GM18867 (cell line): ENCODE results near the gene RAB8A.
A peak's percentile ranks its signal among the peaks of the same experiment; 100 is the strongest.

Experiments used
- ATAC-seq: cut with Tn5 transposase; IDR thresholded peaks from one replicate; pipeline ENCODE4 v1.9.1; 2021; ENCODE audit warnings: mild to moderate bottlenecking, moderate library complexity; ENCODE audit not compliant: unreplicated experiment

Gene RAB8A

DNA sequence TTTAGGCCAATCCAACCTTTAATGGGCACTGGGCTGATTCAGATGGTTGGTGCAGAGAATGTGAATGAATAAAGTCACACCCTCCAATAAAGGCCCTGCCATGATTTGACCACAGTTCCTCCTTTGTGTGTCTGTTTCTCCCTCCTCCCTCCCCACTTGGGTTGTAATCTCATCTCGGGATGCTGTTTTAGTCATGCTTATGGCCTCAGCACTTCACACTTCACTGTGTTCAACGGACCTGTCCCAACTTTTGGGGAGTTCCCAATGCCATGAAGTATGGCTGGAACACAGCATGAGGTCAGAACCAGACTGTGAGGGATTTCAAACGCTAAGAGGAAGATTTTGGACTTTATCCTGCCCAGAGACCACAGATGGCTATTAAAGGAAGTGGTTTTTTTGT lies 5.6 kb upstream of the RAB8A start:
- no peak for ATAC-seq

DNA sequence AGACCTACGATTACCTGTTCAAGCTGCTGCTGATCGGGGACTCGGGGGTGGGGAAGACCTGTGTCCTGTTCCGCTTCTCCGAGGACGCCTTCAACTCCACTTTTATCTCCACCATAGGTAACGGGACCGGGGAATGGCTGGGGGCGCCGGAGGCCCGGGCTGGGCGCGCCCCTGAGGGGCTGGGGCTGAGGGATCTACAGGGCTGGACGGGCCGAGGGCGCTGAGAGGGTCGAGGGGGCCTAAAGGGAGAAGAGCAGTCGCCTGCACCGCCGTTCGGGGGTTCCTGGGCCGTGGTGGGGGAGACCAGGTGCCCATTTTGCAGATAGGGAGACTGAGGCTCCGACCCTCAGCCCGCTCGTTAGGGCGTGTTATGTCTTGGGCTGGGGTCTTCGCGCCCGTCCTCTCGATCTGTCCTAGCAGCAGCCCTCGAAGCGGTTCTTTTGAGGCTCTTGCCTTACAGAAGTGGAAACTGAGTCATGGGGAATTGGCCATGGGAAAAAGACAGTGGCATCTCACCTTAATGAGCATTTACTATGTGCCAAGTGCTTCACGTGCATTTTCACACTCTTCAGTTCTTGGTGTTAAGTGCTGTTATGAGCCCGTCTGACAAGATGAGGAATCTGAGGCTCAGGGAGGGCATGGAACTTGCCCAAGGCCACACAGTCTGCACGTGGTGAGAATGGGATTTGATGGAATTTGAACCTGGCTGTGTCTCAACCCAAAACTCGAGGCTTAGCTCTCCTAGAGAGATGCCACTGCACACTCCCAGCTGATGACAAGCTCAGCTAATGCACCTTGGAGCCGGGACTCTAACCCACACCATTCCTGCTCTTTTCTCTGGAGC lies 442 bp downstream of the RAB8A start:
- ATAC-seq = no peak

DNA sequence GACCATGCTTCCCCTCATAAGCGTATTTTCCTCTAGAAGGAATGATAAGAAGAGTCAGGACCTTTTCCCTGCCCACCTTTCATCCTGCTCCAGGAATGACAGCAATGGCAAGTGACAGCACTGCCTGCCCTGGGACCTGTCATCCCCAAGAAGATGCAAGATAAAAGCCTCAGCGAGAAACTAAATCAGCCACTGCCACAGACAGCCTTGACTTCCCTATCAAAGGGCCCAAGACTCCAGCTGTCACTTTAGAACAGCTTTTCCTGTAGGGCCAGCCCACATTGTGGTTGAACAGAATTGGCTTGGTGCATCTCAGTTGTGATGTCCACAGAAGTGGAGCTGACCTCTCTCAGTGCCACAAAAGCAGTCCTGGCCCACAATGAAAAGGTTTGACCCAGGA lies 1.1 kb downstream of the RAB8A start:
- ATAC-seq = no peak

DNA sequence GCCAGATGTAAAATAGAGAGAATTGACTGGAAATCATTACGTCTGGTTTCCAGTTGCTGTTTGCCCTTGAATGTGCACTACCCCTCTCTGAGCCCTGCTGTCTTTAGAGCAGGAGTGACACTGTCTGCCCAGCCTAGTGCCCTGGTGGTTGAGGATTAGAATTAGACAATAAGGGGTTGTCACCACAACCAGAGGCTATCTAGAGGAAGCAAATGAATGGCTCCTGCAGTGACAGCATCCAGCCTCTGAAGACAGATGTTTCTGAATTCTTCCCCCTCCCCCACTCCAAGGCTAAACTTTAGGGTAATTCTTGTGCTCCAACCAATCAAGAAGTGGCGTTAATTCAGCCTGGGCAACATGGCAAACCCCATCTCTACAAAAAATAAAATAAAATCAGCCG lies 2.0 kb downstream of the RAB8A start:
- no peak for ATAC-seq

DNA sequence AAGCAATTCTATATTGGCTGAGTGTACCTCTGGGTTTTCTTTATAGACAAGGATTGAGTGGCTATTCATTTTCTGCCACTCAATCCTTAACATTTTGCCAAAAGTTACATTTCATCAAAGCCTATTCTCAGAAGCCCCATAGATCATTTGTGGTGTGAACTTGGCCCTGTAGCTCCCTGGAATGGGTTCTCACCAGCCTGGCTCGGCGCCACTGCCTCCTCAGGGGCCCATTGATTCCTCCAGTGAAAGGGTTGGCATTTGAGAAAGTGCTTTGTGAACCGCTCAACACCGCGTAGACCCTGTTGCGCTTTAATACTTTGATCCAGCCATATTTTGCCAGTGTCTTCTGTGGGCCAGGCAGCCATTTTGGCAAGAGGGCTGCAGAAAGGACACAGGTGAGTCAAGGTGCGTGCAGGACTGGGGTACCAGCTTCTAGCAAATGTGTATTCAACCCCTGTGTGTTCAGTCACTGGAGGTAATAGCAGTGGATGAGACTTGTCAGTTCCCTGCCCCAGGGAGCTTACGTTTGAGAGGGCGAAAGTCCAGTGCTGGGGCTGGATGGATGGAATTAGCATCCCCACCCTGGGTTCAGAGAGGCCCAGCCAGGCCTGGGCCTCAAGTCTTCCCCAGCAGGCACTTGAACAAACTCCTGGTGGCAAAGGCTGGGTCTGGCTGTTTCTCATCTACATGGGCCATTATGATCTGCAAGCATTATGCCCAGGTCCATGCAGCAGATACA lies 3.8 kb downstream of the RAB8A start:
- ATAC-seq = no peak

DNA sequence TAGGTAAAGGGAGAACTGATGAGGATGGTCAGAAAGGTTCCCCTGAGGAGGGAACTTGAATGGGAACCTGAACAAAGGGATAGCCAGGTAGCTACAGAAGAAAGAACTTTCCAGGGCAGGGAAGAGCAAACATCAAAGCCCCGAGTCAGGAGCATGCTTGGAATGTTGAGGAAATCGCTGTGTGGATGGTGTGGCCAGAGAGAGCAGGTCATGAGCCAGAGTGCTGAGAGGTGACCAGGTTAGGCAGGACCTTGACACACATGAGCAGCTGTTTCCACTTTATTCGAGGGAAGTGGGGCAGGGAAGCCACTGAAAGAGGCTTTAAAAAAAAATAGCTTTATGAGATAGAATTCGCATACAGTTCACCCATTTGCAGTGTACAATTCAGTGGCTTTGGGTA lies 4.4 kb downstream of the RAB8A start:
- no peak for ATAC-seq

DNA sequence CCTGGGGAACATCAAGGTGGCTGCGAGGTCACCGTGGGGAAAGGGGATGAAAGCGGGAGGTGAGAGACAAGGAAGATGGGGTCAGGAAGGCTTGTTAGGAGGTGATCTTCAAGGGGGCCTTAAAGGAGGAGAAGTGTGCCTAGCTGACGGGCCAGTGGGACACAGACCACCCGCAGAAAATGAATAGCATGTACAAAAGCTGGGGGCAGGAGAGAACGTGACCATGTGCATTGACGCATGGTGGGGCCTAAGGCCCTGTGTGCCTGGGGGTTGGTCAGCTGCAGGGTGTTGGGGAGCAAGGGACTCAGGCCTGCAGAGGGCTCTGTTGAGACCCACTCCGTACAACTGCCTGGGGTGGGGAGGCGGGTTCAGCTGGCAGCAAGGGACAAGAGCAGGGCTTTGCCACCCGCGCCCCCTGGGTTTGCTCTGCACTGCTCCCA lies 5.9 kb downstream of the RAB8A start:
- ATAC-seq = no peak

DNA sequence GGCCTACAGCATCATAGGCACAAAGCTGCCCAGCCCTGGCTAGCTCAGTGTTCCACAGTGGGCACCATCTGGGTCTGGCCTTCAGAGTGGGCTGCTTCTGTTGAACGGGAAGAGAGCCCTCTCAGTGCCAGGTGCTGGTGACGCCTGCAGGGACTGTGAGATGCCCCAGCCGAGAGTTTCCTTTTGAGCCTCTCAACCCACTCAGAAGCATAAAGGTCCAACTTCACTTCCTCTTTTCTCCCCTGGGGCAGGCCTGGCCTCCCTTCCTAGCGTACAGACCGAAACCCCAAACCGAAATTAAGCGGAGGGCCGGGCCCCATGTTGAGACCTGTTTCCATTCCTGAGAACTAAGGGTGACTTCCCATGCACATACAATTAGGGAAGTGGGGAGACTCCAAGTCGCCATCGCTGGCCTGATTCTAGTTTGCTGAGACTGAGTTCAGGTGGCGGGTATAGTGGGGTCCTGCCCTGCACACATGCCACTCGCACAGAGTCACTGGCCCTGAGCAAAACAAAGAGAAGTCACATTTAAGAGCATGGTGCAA lies 6.9 kb downstream of the RAB8A start:
- peak; percentile 71 for ATAC-seq

DNA sequence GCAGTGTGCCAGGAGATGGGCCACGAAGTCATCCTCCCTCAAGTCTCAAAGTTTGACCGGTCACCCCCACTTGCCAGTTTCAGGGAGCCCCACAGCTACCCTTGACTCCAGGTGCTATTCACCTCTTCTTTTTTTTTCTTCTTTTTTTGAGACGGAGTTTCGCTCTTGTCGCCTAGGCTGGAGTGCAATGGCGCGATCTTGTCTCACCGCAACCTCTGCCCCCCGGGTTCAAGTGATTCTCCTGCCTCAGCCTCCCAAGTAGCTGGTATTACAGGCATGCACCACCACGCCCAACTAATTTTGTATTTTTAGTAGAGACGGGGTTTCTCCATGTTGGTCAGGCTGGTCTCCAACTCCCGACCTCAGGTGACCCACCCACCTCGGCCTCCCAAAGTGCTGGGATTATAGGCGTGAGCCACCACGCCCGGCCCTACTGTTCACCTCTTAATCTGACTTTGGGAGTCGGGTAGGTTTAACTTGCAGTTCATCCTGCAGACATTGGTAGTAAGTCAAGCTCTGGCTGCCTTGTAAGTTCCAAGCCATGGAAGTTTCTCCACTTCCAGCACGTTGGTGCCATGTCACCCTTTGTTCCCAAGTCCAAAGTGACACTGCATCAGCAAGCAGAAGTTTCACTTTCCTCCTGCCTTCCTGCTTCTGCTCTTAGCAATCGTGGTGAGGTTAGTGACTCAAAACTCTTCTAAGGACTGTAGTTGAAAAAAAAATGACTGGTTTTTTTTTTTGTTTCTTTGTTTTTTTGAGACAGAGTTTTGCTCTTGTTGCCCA lies 7.6 kb downstream of the RAB8A start:
- ATAC-seq = peak; percentile 31

DNA sequence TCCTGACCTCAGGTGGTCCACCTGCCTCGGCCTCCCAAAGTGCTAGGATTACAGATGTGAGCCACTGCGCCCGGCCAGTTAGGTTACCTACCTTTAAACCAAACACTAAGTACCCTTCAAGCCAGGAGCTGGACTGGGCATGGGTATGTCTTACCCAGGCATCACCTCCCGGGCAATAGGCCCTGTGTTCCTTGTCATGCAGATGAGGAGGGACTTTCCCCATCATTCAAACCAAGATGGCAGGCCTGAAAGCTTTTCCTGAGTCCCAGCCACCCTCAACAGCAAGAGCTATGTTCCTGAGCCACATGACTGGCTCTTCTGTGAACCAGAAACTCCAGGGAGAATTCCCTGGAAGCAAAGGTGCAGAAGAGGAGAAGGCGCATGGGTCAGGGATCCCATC lies 9.5 kb downstream of the RAB8A start:
- no peak for ATAC-seq

DNA sequence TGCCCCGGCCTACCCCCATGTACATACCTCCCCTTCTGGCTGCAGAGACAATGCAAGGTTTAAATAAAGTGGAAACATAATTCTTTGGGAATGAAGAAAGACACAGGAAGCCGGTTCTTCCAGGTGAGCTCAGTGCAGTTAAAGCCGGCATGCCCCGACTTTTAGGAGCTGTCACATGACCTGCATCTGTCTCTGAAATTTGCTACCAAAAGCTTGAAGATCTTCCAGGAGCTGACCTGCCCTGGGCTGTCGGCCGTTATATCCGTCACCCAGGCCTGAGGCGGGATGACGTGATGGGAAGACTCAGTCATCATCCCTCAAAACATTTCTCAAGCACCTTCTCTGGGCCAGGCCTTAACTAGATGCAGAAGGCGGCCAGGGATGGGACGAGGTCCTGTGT lies 10.3 kb downstream of the RAB8A start:
- no peak for ATAC-seq

DNA sequence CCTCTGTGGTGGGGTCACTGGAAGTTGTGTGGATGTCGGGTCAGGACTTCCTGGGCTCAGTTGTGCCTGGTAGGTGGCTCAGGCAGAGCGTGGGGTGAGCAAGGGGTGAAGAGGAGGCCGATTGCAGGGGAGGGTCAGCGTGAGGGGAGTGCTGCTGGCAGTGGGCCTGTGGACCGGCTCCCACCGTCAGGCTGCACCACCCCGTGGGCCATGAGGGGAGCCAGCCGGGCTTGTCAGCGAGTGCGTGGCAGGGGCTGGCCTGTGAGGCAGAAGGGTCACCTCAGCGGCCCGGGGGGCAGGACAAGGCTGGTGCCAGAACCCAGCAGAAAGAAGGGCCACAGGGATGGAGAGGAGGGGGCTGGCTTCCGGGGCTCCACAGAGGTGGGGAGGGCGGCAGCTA lies 13.3 kb downstream of the RAB8A start:
- no peak for ATAC-seq

DNA sequence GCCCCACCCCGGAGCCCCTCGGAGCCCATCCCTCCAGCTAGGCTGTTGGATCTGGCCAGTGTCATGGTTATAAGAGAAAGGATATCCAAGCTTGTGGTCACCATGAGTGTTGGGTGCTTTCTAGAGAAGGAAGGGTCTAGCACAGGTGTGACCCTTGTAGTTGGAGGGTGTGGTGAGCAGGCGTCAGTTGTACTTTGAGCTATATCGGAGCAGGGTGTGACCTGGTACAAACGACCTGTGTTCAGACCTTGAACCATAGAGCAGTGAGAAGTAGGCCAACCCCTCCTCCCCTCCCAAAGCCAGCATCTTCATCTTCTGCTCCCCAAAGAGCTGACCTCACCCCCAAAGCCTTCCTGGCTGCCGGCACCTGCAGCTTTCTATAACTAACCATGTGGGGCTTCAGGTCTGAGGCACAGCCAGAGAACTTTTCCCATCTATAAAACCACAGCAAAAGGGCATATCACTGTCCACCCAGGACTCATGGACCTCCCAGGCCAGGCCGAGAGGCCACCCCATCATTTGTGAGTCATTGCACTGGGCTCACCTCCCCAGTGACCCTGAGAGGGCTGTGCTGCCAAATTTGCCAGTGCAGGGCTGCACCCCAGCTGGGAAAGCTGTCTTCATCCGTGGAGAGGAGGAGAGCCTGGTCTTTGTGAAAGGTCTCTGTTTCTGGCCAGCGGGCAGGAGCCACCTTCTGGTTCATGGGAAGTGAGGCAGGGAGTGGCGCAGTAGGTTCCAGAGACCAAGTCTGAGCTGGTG lies 14.2 kb downstream of the RAB8A start:
- ATAC-seq = no peak

DNA sequence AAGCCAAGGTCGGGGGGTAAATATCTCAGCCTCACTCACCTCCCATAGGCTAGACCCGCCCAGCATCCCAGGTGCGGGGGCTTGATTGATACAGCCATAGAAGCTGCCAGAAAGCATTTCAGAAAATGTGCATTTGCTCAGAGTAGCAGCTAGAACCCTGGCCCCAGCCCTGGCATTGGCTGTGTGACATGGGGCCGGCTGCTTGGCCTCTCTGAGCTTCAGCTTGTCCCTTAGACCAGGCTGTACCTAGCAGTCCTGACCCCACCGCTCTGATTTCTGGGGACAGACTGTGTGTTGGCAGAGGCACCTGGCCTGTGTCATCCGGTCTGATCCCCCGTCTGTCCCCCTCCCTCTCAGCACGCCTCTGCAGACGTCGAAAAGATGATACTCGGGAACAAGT lies 15.4 kb downstream of the RAB8A start:
- no peak for ATAC-seq

DNA sequence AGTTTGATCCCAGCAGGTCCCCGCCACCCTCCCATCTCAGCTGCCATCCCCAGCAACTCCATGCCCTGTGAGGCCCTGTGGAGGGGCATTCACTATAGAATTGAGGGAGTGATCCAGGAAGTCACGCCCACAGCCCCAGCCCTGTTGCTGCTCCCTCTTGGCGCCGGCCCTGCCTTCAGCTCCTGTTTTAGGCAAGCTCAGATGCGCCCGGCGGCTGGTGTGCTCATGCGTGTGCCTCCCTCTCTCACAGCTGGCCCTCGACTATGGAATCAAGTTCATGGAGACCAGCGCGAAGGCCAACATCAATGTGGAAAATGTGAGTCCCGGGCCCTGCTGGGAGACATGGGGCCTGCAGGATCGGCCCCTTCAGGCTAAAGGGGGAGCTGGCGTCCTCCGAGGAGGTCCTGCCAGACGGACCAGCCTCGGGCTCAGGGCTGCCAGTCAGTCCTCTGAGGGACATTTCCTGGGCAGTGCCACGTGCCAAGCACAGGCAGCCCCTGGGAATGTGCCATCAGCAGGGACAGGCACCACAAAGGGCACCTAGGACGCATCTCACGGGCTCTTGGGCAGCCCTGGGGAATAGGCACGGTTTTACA lies 16.2 kb downstream of the RAB8A start:
- no peak for ATAC-seq

DNA sequence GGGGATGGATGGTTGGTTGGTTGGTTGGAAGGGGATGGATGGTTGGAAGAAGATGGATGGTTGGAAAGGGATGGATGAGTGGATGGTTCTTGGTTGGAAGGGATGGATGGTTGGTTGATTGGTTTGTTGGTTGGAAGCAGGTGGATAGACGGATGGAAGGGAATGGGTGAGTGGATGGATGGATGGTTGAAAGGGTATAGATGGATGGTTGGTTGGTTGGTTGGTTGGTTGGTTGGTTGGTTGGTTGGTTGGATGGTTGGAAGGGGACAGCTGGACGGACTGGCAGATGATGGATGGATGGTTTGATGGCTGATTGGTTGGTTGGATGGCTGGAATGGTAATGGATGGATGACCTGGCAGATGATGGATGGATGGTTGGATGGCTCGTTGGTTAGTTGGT lies 20.0 kb downstream of the RAB8A start:
- no peak for ATAC-seq

DNA sequence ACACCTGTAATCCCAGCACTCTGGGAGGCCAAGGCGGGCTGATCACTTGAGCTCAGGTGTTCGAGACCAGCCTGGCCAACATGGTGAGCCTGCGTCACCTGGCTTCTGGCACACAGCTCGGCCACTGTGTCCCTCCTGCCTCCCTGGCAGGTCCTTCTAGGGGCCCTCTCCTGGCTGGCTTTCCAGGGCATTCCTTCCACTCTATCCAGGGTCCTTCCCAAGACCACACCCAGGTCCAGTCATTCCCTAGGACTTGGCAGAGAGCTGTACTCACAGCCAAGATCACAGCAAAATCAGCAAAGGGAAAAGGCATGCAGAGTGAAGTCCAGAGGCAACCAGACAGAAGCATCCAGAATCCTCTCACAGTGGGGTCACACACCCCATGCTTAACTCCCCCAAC lies 22.1 kb downstream of the RAB8A start:
- no peak for ATAC-seq

DNA sequence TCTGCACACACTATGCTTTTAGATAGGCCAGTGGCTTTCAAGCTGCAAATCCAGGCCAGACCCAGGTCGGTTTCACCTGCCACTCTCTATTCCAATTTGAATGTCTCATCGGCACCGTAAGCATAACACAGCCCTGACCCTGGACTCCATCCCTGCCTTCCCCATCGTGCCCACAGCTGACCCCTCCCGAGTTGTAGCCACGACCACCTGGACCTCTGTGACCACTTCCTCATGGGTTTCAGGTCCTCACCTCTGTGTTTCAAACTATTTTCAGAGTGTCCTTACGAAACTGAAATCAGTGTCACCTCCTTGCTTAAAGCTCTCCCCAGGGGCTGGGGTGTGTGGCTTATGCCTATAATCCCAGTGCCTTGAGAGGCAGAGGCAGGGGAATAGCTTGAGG lies 22.8 kb downstream of the RAB8A start:
- peak; percentile 40 for ATAC-seq

DNA sequence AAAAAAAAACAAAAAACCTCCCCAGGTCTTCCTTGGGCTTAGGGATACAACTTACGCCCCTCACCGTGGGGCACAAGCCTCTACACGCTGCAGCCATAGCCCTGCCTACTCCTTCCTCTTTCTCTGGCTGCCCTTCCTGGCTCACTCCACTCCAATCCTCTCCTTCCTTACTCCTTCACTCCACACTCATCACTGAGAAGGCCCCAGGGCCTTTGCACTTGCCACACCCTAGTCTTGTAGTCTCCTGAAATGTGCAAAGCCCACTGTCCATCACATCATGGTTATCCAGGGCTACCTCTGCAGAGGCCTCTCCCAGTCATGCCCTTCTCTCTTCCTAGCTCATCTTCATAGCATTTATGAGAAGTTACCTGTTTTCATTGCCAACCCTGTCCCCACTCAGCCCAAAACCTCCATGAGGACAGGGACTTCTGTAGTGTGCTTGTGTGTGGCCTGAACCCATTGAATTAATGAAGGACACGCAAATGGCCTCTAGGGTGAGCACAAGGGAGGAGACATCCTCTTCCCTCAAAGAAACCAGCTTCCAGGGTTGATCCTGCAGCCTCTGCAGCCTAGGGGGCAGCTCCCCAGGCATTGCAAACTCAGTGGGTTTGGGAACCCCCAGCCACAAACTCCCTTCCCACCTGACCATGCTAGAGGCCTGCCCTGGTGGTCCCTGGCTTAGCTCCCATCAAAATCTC lies 23.9 kb downstream of the RAB8A start:
- no peak for ATAC-seq
